Measurements from ENCODE around the gene PRPS2. TPM values are rescaled to one million over a fixed set of nuclear protein-coding genes. Genes with fewer than 3 reads are reported as not detected.

The PRPS2 gene
- total RNA-seq, 4 donors from 2014 or later = 20.6 to 35.5 (median 33.6) TPM

GRCh38 chrX:12817528-12817927 lies 26.3 kb downstream of the PRPS2 start:
- 72 to 100% methylated on average over 2 to 4 of the region's 5 CpGs for WGBS, 2 donors (ENCODE audit: low coverage in 1 of 2)
- Histone ChIP-seq H3K4me1 (no peaks in the 10 kb centered on the region), H3K9me3 (no peaks in the 10 kb centered on the region), H3K27me3 (no peaks in the 10 kb centered on the region), H3K27ac (no peak overlapping the region), H3K36me3 (no peaks in the 10 kb centered on the region), H3K4me3 (no peak overlapping the region)
- TF ChIP-seq POLR2A (IDR thresholded peaks at IDR 0.05) (no peak), EP300 (IDR thresholded peaks at IDR 0.05) (no peak), POLR2AphosphoS5 (IDR thresholded peaks at IDR 0.05) (no peak), CTCF (IDR thresholded peaks at IDR 0.05) (no peak)
- no peak for ATAC-seq

- 90 to 92% methylated on average over 2 of the region's 9 CpGs for WGBS, 2 donors (ENCODE audit: low coverage in 1 of 2)
- Histone ChIP-seq H3K4me3 (no peak overlapping the region), H3K4me1 (no peaks in the 10 kb centered on the region), H3K27me3 (no peaks in the 10 kb centered on the region), H3K9me3 (no peaks in the 10 kb centered on the region), H3K36me3 (no peaks in the 10 kb centered on the region), H3K27ac (no peak overlapping the region)
- TF ChIP-seq EP300 (IDR thresholded peaks at IDR 0.05) (no peak), CTCF (IDR thresholded peaks at IDR 0.05) (no peak), POLR2A (IDR thresholded peaks at IDR 0.05) (no peak), POLR2AphosphoS5 (IDR thresholded peaks at IDR 0.05) (no peak)
- no peak for ATAC-seq
Measured at GRCh38 chrX:12819222-12819621, 28.0 kb downstream of the PRPS2 start.

DNA sequence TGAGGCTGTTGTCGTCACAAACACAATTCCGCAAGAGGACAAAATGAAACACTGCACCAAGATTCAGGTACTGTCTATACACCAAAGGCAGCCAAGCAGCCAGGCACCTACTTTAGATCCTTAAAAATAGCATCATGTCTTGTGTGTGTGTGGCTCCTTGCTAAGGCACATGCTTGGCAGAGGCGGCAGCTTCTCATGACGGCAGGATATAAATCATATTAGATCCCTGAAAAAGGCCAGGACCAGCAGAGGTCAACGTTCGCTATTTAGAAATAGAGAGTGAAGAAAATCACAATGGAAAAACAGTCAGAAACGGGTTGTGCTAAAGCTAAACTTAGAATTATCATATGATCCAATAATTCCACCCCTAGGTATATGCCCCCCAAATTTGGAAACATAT lies 29.5 kb downstream of the PRPS2 start:
- Histone ChIP-seq H3K36me3 (peaks cover 0 to 6% of the 10 kb centered on the region in 2 donors), H3K27ac (no peak overlapping the region), H3K9me3 (no peaks in the 10 kb centered on the region), H3K4me1 (no peaks in the 10 kb centered on the region), H3K27me3 (no peaks in the 10 kb centered on the region), H3K4me3 (no peak overlapping the region)
- 65 to 71% methylated on average over 2 to 5 of the region's 7 CpGs for WGBS, 2 donors (ENCODE audit: low coverage in 1 of 2)
- no peak for ATAC-seq
- TF ChIP-seq POLR2AphosphoS5 (IDR thresholded peaks at IDR 0.05) = no peak
- TF ChIP-seq POLR2A (IDR thresholded peaks at IDR 0.05) = no peak
- no peak for TF ChIP-seq CTCF (IDR thresholded peaks at IDR 0.05)
- TF ChIP-seq EP300 (IDR thresholded peaks at IDR 0.05) = no peak

GRCh38 chrX:12824944-12825343 lies 33.7 kb downstream of the PRPS2 start:
- peaks cover 0 to 6% of the 10 kb centered on the region in 2 donors for H3K36me3 ChIP-seq
- no peak for ATAC-seq
- TF ChIP-seq EP300 (IDR thresholded peaks at IDR 0.05) = no peak
- no peak for TF ChIP-seq POLR2A (IDR thresholded peaks at IDR 0.05)
- no peak for TF ChIP-seq CTCF (IDR thresholded peaks at IDR 0.05)
- no peak for TF ChIP-seq POLR2AphosphoS5 (IDR thresholded peaks at IDR 0.05)
- no peaks in the 10 kb centered on the region for H3K27me3 ChIP-seq
- no peaks in the 10 kb centered on the region for H3K4me1 ChIP-seq
- no peak overlapping the region for H3K27ac ChIP-seq
- H3K4me3 ChIP-seq = no peak overlapping the region
- 85 to 92% methylated on average over 2 to 9 of the region's 9 CpGs for WGBS, 2 donors (ENCODE audit: low coverage in 1 of 2)
- no peaks in the 10 kb centered on the region for H3K9me3 ChIP-seq

GRCh38 chrX:12825801-12826200 lies 34.6 kb downstream of the PRPS2 start:
- no peak for TF ChIP-seq EP300 (IDR thresholded peaks at IDR 0.05)
- TF ChIP-seq POLR2A (IDR thresholded peaks at IDR 0.05) = no peak

More at GRCh38 chrX:12825801-12826200, 34.6 kb downstream of the PRPS2 start:
- ATAC-seq = no peak
- 75 to 86% methylated on average over 4 to 8 of the region's 8 CpGs for WGBS, 2 donors (ENCODE audit: low coverage in 1 of 2)
- Histone ChIP-seq H3K4me1 (no peaks in the 10 kb centered on the region), H3K36me3 (peaks cover 0 to 6% of the 10 kb centered on the region in 2 donors), H3K4me3 (no peak overlapping the region), H3K27ac (no peak overlapping the region), H3K27me3 (no peaks in the 10 kb centered on the region), H3K9me3 (no peaks in the 10 kb centered on the region)

All from gastroesophageal sphincter (tissue), 4 donors.